CD4-positive, alpha-beta memory T cell (primary cell): ENCODE results near the gene RAD51C. TPM values are rescaled to one million over a fixed set of nuclear protein-coding genes. Genes with fewer than 3 reads are reported as not detected.
"Not testable (repeated sequence)": the region's sequence is repeated elsewhere in the genome, so short reads cannot be mapped to it uniquely, and the experiment has no call there.

ENCODE experiments used
- CTCF ChIA-PET: fragments of 350-600 bp; sonication (Branson Sonifier 250); formaldehyde crosslinking; loops from one replicate; lab custom pipeline; 2021; ENCODE audit warnings: inconsistent platforms; ENCODE audit not compliant: partially characterized antibody; lab: Charles Lee
- POLR2A ChIA-PET: fragments of 350-600 bp; sonication (Branson Sonifier 250); formaldehyde crosslinking; loops from one replicate; lab custom pipeline; 2021; ENCODE audit not compliant: partially characterized antibody; lab: Charles Lee
- DNase-seq, 5 donors: peaks; one replicate each; pipeline versions ENCODE4 v3.0.0 to v3.0.0-alpha.2; 2020 to 2022; ENCODE audit warnings: mixed read lengths in 1 of 5
- H3K27ac ChIP-seq: one replicate; pipeline ENCODE4 v1.7.0; 2013; ENCODE audit warnings: low read depth, low read length
- H3K27me3 ChIP-seq: 2 replicates; pipeline ENCODE4 v1.7.0; 2013; ENCODE audit warnings: mild to moderate bottlenecking, low read length, moderate library complexity; ENCODE audit not compliant: insufficient read depth
- H3K36me3 ChIP-seq: 2 replicates; pipeline ENCODE4 v1.7.0; 2013; ENCODE audit warnings: mild to moderate bottlenecking, low read length, moderate library complexity; ENCODE audit not compliant: insufficient read depth
- H3K4me1 ChIP-seq: 2 replicates; pipeline ENCODE4 v1.7.0; 2013; ENCODE audit warnings: mild to moderate bottlenecking, low read length, moderate library complexity; ENCODE audit not compliant: insufficient read depth
- H3K4me3 ChIP-seq, 2 donors: one replicate each; pipeline ENCODE4 v1.7.0; 2013; ENCODE audit warnings: low read length in 2 of 2, mild to moderate bottlenecking in 1 of 2
- H3K9me3 ChIP-seq, 2 donors: one replicate each; pipeline ENCODE4 v1.7.0; 2013; ENCODE audit warnings: low read length in 2 of 2, control low read depth in 1 of 2; ENCODE audit not compliant: control insufficient read depth in 1 of 2
- H3K27ac Mint-ChIP-seq, 7 donors: one replicate each; pipeline ENCODE4 v1.8.0; 2020 to 2021; ENCODE audit warnings: mixed read lengths in 7 of 7, mild to moderate bottlenecking in 6 of 7, inconsistent platforms in 3 of 7, moderate library complexity in 3 of 7
- H3K27me3 Mint-ChIP-seq, 2 donors: one replicate each; pipeline ENCODE4 v1.8.0; 2020 to 2021; ENCODE audit warnings: mixed read lengths in 2 of 2
- H3K36me3 Mint-ChIP-seq, 2 donors: one replicate each; pipeline ENCODE4 v1.8.0; 2020 to 2021; ENCODE audit warnings: mixed read lengths in 2 of 2, inconsistent platforms in 1 of 2, mild to moderate bottlenecking in 1 of 2
- H3K4me1 Mint-ChIP-seq, 4 donors: one replicate each; pipeline ENCODE4 v1.8.0; 2020 to 2021; ENCODE audit warnings: mixed read lengths in 4 of 4, mild to moderate bottlenecking in 1 of 4
- H3K4me3 Mint-ChIP-seq, 8 donors: one replicate each; pipeline ENCODE4 v1.8.0; 2020 to 2021; ENCODE audit warnings: mixed read lengths in 8 of 8, mild to moderate bottlenecking in 7 of 8, moderate library complexity in 6 of 8, inconsistent platforms in 3 of 8
- H3K9me3 Mint-ChIP-seq, 8 donors: one replicate each; pipeline ENCODE4 v1.8.0; 2020 to 2021; ENCODE audit warnings: mixed read lengths in 8 of 8, mild to moderate bottlenecking in 5 of 8, inconsistent platforms in 3 of 8, moderate library complexity in 1 of 8
- intact Hi-C: fragments of 100-400 bp; cut with micrococcal nuclease; formaldehyde crosslinking; loops from one replicate; pipeline ENCODE4 v1.15.1; 2023
- polyA plus RNA-seq, 2 donors: library from polyadenylated mRNA; unstranded; fragments of 300-500 nt; fragmentation: Illumina TruSeq; gene quantifications; one replicate each; pipeline ENCODE4 v1.2.3, GENCODE V29; 2021
- total RNA-seq, 2 experiments: library from RNA; stranded (reverse); gene quantifications; one replicate each; pipeline ENCODE4 v1.2.3, GENCODE V29; 2021

Gene RAD51C
- total and polyA plus RNA-seq, 4 experiments from 2014 or later: 25.8 to 74.2 (median 36.9) TPM

- no peaks in the 10 kb centered on the region for H3K9me3 Mint-ChIP-seq
- no peaks in the 10 kb centered on the region for H3K4me1 Mint-ChIP-seq
- H3K27ac Mint-ChIP-seq: no peak overlapping the region
- H3K36me3 Mint-ChIP-seq: no peaks in the 10 kb centered on the region
- ChIA-PET CTCF (no interaction called here), POLR2A (no interaction called here)
- no peaks in the 10 kb centered on the region for H3K36me3 ChIP-seq
- no peak overlapping the region for H3K27ac ChIP-seq
- no peak for DNase-seq
- no peaks in the 10 kb centered on the region for H3K9me3 ChIP-seq
- intact Hi-C loops: no loop called here
- H3K27me3 Mint-ChIP-seq: no peaks in the 10 kb centered on the region
- no peaks in the 10 kb centered on the region for H3K4me1 ChIP-seq
- no peak overlapping the region for H3K4me3 ChIP-seq
- H3K27me3 ChIP-seq: no peaks in the 10 kb centered on the region
- H3K4me3 Mint-ChIP-seq: no peak overlapping the region
These were observed 8.4 kb upstream of the RAD51C start for GRCh38 chr17:58684003-58684402.

DNA sequence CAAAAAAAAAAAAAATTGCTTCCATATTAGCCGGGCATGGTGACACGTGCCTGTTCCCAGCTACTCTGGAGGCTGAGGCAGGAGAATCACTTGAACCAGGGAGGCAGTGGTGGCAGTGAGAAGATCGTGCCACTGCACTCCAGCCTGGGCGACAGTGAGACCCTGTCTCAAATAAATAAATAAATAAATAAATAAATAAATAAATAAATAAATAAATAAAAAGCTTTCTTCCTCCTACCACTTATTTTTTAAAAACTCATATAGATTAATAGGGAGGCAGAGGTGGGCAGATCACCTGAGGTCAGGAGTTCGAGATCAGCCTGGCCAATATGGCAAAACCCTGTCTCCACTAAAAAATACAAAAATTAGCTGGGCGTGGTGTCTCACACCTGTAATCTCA lies 7.9 kb upstream of the RAD51C start:
- H3K27me3 Mint-ChIP-seq, H3K4me1 ChIP-seq, H3K4me1 Mint-ChIP-seq, H3K9me3 ChIP-seq, intact Hi-C loops, H3K27me3 ChIP-seq, H3K36me3 ChIP-seq, H3K4me3 Mint-ChIP-seq, H3K27ac ChIP-seq, H3K4me3 ChIP-seq, DNase-seq, POLR2A ChIA-PET, H3K9me3 Mint-ChIP-seq, H3K36me3 Mint-ChIP-seq, H3K27ac Mint-ChIP-seq, CTCF ChIA-PET: not testable (repeated sequence)

DNA sequence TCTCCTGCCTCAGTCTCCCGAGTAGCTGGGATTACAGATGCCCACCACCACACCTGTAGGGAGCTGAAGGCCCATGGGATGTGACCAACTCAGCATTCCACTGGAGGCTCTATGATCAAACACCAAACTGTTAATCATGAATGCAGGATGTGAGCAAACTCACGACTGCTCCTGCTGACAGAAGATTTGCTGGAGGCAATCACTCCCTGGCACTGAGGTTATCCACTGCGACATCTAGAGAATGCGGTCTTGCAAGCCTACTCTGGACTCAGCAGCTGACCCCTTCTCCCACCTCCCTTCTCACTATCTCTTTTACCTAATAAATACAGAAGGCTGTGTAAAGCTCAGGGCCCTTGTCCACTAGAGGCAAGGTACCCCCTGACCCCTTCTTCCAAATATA lies 5.4 kb upstream of the RAD51C start:
- Mint-ChIP-seq H3K4me1 (peaks cover 0 to 1% (median under 1%) of the 10 kb centered on the region in 4 donors), H3K4me3 (no peak overlapping the region), H3K27me3 (no peaks in the 10 kb centered on the region), H3K27ac (no peak overlapping the region), H3K36me3 (no peaks in the 10 kb centered on the region), H3K9me3 (no peaks in the 10 kb centered on the region)
- Histone ChIP-seq H3K36me3 (no peaks in the 10 kb centered on the region), H3K4me3 (no peak overlapping the region), H3K27me3 (no peaks in the 10 kb centered on the region), H3K9me3 (no peaks in the 10 kb centered on the region), H3K27ac (no peak overlapping the region), H3K4me1 (peaks cover 2% of the 10 kb centered on the region)
- ChIA-PET POLR2A (interaction anchor here (1.1 kb wide), 1 partner anchor 10 kb away, joined by 3 read pairs; no protein-coding TSS in a partner anchor), CTCF (no interaction called here)
- intact Hi-C loops: no loop called here
- no peak for DNase-seq

GRCh38 chr17:58688521-58688920 lies 3.9 kb upstream of the RAD51C start:
- DNase-seq: no peak
- no peaks in the 10 kb centered on the region for H3K9me3 Mint-ChIP-seq
- H3K36me3 Mint-ChIP-seq: peaks cover 1 to 4% of the 10 kb centered on the region in 2 donors
- intact Hi-C loops: no loop called here
- Histone ChIP-seq H3K36me3 (no peaks in the 10 kb centered on the region), H3K9me3 (no peaks in the 10 kb centered on the region), H3K4me3 (no peak overlapping the region), H3K4me1 (peaks cover 14% of the 10 kb centered on the region), H3K27ac (no peak overlapping the region), H3K27me3 (no peaks in the 10 kb centered on the region)
- H3K27me3 Mint-ChIP-seq: no peaks in the 10 kb centered on the region
- ChIA-PET CTCF (no interaction called here), POLR2A (interaction anchor here (0.5 to 1.3 kb wide), 2 partner anchors 89 to 169 kb away, joined by 3 read pairs; no protein-coding TSS in a partner anchor)
- no peak overlapping the region for H3K27ac Mint-ChIP-seq
- H3K4me3 Mint-ChIP-seq: no peak overlapping the region
- H3K4me1 Mint-ChIP-seq: peaks cover 11 to 17% (median 14%) of the 10 kb centered on the region in 4 donors

DNA sequence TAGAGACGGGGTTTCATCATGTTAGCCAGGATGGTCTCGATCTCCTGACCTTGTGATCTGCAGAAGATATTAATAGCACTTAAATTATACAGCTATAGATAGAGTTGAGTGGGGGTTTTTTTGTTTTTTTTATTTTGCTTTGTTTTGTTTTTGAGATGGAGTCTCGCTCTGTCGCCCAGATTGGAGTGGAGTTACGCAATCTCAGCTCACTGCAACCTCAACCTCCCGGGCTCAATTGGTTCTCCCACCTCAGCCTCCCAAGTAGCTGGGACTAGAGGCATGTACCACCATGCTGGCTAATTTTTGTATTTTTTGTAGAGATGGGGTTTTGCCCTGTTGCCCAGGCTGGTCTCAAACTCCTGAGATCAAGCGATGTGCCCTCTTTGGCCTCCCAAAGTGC lies 2.4 kb upstream of the RAD51C start:
- H3K9me3 Mint-ChIP-seq, POLR2A ChIA-PET, H3K27ac ChIP-seq, H3K36me3 Mint-ChIP-seq, H3K27me3 Mint-ChIP-seq, H3K4me3 Mint-ChIP-seq, H3K27me3 ChIP-seq, H3K36me3 ChIP-seq, intact Hi-C loops, DNase-seq, H3K4me3 ChIP-seq, H3K9me3 ChIP-seq, H3K27ac Mint-ChIP-seq: not testable (repeated sequence)
- H3K4me1 ChIP-seq: peaks cover 28% of the 10 kb centered on the region
- H3K4me1 Mint-ChIP-seq: peaks cover 18 to 23% (median 21%) of the 10 kb centered on the region in 4 donors
- CTCF ChIA-PET: interaction anchor here (2.0 kb wide), 1 partner anchor 102 kb away, joined by 8 read pairs; no protein-coding TSS in a partner anchor

DNA sequence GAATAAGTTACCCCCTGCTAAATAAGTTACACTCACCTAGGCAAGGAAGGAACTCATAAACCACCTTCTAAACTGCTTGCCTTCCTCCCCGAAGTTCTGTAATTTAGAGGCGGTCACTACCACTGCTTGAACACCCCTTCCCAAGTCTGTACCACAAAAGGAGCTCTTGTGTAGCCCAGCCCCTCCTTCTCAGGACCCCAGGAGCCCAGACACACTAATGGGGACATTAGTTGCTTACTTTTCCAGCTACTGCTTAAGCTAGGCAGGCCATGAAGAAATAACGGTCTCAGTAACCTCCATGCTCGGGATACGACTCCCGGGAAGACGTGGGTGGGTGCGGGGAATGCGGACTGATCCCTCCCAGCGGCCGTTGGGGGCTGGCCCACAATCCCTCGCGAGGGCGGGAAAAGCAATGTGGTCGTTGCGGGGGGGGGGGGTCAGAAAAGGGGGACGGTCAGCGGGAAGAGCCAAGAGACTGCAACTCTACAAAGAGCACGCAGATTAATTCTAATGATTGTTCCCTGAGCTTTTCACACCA lies 632 bp upstream of the RAD51C start, which contains the start of gene TEX14:
TEX14 (minus strand) TSS at position 345 of the 538 bp plus-strand sequence. CDS start 40,044 bp downstream, outside the sequence.
- DNase-seq: no peak
- H3K36me3 Mint-ChIP-seq: peaks cover 7 to 9% of the 10 kb centered on the region in 2 donors
- no peaks in the 10 kb centered on the region for H3K27me3 Mint-ChIP-seq
- peak within 1 kb of the TSS; percentile 73 to 98 (median 92) for H3K27ac Mint-ChIP-seq
- no peaks in the 10 kb centered on the region for H3K36me3 ChIP-seq
- H3K4me1 Mint-ChIP-seq: peaks cover 18 to 27% (median 23%) of the 10 kb centered on the region in 4 donors
- H3K4me3 ChIP-seq: peak within 1 kb of the TSS; percentile 77 to 83
- peak within 1 kb of the TSS; percentile 72 for H3K27ac ChIP-seq
- no peaks in the 10 kb centered on the region for H3K9me3 ChIP-seq
- ChIA-PET POLR2A (interaction anchor here (0.6 to 3.3 kb wide), 10 partner anchors 8 to 842 kb away, joined by 3 to 44 read pairs (median 4); partner anchors contain the start of genes MKS1, MRPS23 and SUPT4H1), CTCF (interaction anchor here (1.2 to 1.9 kb wide), 3 partner anchors 11 to 173 kb away, joined by 3 to 4 read pairs (median 3); no protein-coding TSS in a partner anchor)
- no peaks in the 10 kb centered on the region for H3K9me3 Mint-ChIP-seq
- H3K4me3 Mint-ChIP-seq: peak within 1 kb of the TSS; percentile 85 to 97 (median 93)
- intact Hi-C loops: loop anchor here (1.0 kb wide), 4 partner anchors 32 to 173 kb away; no protein-coding TSS in a partner anchor
- peaks cover 29% of the 10 kb centered on the region for H3K4me1 ChIP-seq
- H3K27me3 ChIP-seq: no peaks in the 10 kb centered on the region

DNA sequence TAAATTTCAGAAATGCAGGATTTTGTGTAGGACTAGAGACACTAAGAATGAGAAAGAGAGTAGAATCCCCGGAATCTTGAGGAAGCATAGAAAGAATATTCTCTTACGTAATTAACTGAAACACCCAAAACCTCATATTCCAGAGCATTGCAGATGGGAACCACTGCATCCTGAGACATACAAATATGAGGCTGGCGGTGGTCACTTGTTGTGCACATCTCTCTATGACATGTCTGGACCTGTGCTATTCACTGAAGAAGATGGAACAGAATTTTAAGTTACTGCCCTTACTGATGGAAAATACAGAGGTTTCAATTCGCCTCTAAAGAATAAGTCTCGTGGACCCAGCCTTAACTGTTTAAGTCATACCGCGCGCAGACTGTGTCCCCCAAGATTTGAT lies 806 bp downstream of the RAD51C start:
- ChIA-PET CTCF (interaction anchor here (1.1 to 1.9 kb wide), 5 partner anchors 10 to 312 kb away, joined by 3 to 4 read pairs (median 3); no protein-coding TSS in a partner anchor), POLR2A (interaction anchor here (0.7 to 3.3 kb wide), 8 partner anchors 10 to 843 kb away, joined by 3 to 44 read pairs (median 4); partner anchors contain the start of genes MKS1, MRPS23 and TRIM37)
- no peaks in the 10 kb centered on the region for H3K9me3 Mint-ChIP-seq
- Histone ChIP-seq H3K4me1 (peaks cover 29% of the 10 kb centered on the region), H3K9me3 (no peaks in the 10 kb centered on the region), H3K4me3 (peak overlapping the region; percentile 77 to 83), H3K27me3 (no peaks in the 10 kb centered on the region), H3K27ac (peak overlapping the region; percentile 72), H3K36me3 (no peaks in the 10 kb centered on the region)
- DNase-seq: no peak
- peak overlapping the region; percentile 85 to 97 (median 93) for H3K4me3 Mint-ChIP-seq
- H3K36me3 Mint-ChIP-seq: peaks cover 7 to 9% of the 10 kb centered on the region in 2 donors
- intact Hi-C loops: no loop called here
- H3K27ac Mint-ChIP-seq: peak overlapping the region; percentile 73 to 98 (median 92)
- no peaks in the 10 kb centered on the region for H3K27me3 Mint-ChIP-seq
- peaks cover 18 to 27% (median 23%) of the 10 kb centered on the region in 4 donors for H3K4me1 Mint-ChIP-seq
